Measurements from ENCODE around the gene RPS3. TPM values are rescaled to one million over a fixed set of nuclear protein-coding genes. Genes with fewer than 3 reads are reported as not detected.
A peak's percentile ranks its signal among the peaks of the same experiment; 100 is the strongest.
"Not testable (repeated sequence)": the region's sequence is repeated elsewhere in the genome, so short reads cannot be mapped to it uniquely, and the experiment has no call there.

RPS3 gene
- polyA plus RNA-seq, 2 of the 4 experiments (the other 2 are of a cell fraction) = 3,468 to 3,544 TPM

GRCh38 chr11:75356613-75357012 lies 42.7 kb upstream of the RPS3 start:
- Histone ChIP-seq H3K4me2 (no peak overlapping the region), H3K4me1 (peaks cover 14% of the 10 kb centered on the region), H3K4me3 (no peak overlapping the region), H3K9me3 (no peaks in the 10 kb centered on the region), H3K27ac (no peak overlapping the region)
- DNase-seq (ENCODE audit: low read depth in 1 of 2, low spot score in 1 of 2) (no peak), ATAC-seq (no peak), FAIRE-seq (no peak)
- WGBS (ENCODE audit: missing lambda C conversion rate) = 88% methylated on average over 2 of the region's 2 CpGs
- ChIA-PET CTCF (interaction anchor here (0.7 to 2.9 kb wide), 9 partner anchors 8 to 76 kb away, joined by 3 to 18 read pairs (median 4); no protein-coding TSS in a partner anchor), POLR2A (no interaction called here)
- no peak for TF ChIP-seq CBX2 (IDR thresholded peaks at IDR 0.05; ENCODE audit: borderline replicate concordance, low read depth)
- TF ChIP-seq RARB (CRISPR knock-in tag; IDR thresholded peaks at IDR 0.05) = no peak

- not testable (repeated sequence) for DNase-seq (ENCODE audit: low read depth in 1 of 2, low spot score in 1 of 2); H3K4me2 ChIP-seq; FAIRE-seq; H3K4me3 ChIP-seq; ATAC-seq; H3K9me3 ChIP-seq; H3K27ac ChIP-seq
- POLR2A ChIA-PET = interaction anchor here (0.7 kb wide), 1 partner anchor 23 kb away, joined by 5 read pairs; no protein-coding TSS in a partner anchor
- WGBS (ENCODE audit: missing lambda C conversion rate) = 76% methylated on average over 4 of the region's 4 CpGs
- H3K4me1 ChIP-seq = peaks cover 13% of the 10 kb centered on the region; the same call in 2 of the 3 replicates
- CTCF ChIA-PET = interaction anchor here (0.8 to 2.7 kb wide), 9 partner anchors 9 to 170 kb away, joined by 3 to 9 read pairs (median 3); no protein-coding TSS in a partner anchor
Observed at GRCh38 chr11:75362285-75362684, 37.0 kb upstream of the RPS3 start.

- POLR2A ChIA-PET = no interaction called here
- DNase-seq (ENCODE audit: low read depth in 1 of 2, low spot score in 1 of 2) = peak in 1 of 2 experiments; percentile 33
Observed at GRCh38 chr11:75365711-75366181, 33.6 kb upstream of the RPS3 start.

GRCh38 chr11:75366826-75367225 lies 32.5 kb upstream of the RPS3 start:
- CTCF ChIA-PET = interaction anchor here (1.3 kb wide), 1 partner anchor 10 kb away, joined by 3 read pairs; no protein-coding TSS in a partner anchor
- H3K9me3 ChIP-seq; H3K4me2 ChIP-seq; DNase-seq (ENCODE audit: low read depth in 1 of 2, low spot score in 1 of 2); H3K4me3 ChIP-seq; FAIRE-seq; POLR2A ChIA-PET; ATAC-seq: not testable (repeated sequence)
- 84% methylated on average over 5 of the region's 5 CpGs for WGBS (ENCODE audit: missing lambda C conversion rate)
- Histone ChIP-seq H3K27ac (peak overlapping the region in 1 of 2 experiments; percentile 17; a peak in 1 of 6 replicates), H3K4me1 (peaks cover 18% of the 10 kb centered on the region)

More at GRCh38 chr11:75365711-75366181, 33.6 kb upstream of the RPS3 start:
- WGBS (ENCODE audit: missing lambda C conversion rate) = 11% methylated on average over 2 of the region's 2 CpGs
- CTCF ChIA-PET = interaction anchor here (0.7 to 1.3 kb wide), 2 partner anchors 8 to 27 kb away, joined by 3 to 4 read pairs; no protein-coding TSS in a partner anchor
- peaks cover 13% of the 10 kb centered on the region; the same call in 2 of the 3 replicates for H3K4me1 ChIP-seq
- TF ChIP-seq FOSB (CRISPR knock-in tag; IDR thresholded peaks at IDR 0.05) = no peak
- TF ChIP-seq FOSL2 (IDR thresholded peaks at IDR 0.05) = no peak
- TF ChIP-seq FOSL2 (CRISPR knock-in tag; IDR thresholded peaks at IDR 0.05) = peak; percentile 62
- H3K9me3 ChIP-seq = peaks cover 10% of the 10 kb centered on the region
- ATAC-seq (peak; percentile 70; a peak in 5 of 6 replicates), FAIRE-seq (no peak)
- peak overlapping the region; percentile 17 for H3K4me2 ChIP-seq
- peak overlapping the region in 1 of 2 experiments; percentile 50; a peak in 1 of 6 replicates for H3K27ac ChIP-seq
- H3K4me3 ChIP-seq = no peak overlapping the region

- FAIRE-seq = no peak
- ATAC-seq = no peak
Observed at GRCh38 chr11:75369560-75370255, 29.6 kb upstream of the RPS3 start.

More at GRCh38 chr11:75369560-75370255, 29.6 kb upstream of the RPS3 start:
- 91% methylated on average over 6 of the region's 6 CpGs for WGBS (ENCODE audit: missing lambda C conversion rate)
- no peak for DNase-seq (ENCODE audit: low read depth in 1 of 2, low spot score in 1 of 2)
- Histone ChIP-seq H3K4me1 (peaks cover 32% of the 10 kb centered on the region), H3K27ac (peak overlapping the region in 1 of 2 experiments; percentile 28; a peak in 1 of 6 replicates), H3K4me3 (no peak overlapping the region), H3K4me2 (no peak overlapping the region), H3K9me3 (peaks cover 10% of the 10 kb centered on the region)
- ChIA-PET CTCF (interaction anchor here (0.7 kb wide), 1 partner anchor 13 kb away, joined by 3 read pairs; no protein-coding TSS in a partner anchor), POLR2A (no interaction called here)
- TF ChIP-seq HOXB5 (CRISPR knock-in tag; IDR thresholded peaks at IDR 0.05) (no peak), JUN (IDR thresholded peaks at IDR 0.05) (no peak), REST (IDR thresholded peaks at IDR 0.05) (no peak), ESRRA (IDR thresholded peaks at IDR 0.05; ENCODE audit: borderline replicate concordance, low read length) (no peak), JUNB (IDR thresholded peaks at IDR 0.05) (no peak), FOXS1 (CRISPR knock-in tag; IDR thresholded peaks at IDR 0.05) (no peak), EHMT2 (IDR thresholded peaks at IDR 0.05; ENCODE audit: low read depth) (no peak), MYC (IDR thresholded peaks at IDR 0.05; ENCODE audit: borderline replicate concordance, low read length) (no peak), GATA3 (IDR thresholded peaks at IDR 0.05; ENCODE audit: borderline replicate concordance) (no peak), HDAC2 (IDR thresholded peaks at IDR 0.05) (no peak), RFX5 (IDR thresholded peaks at IDR 0.05) (no peak), RNF2 (IDR thresholded peaks at IDR 0.05; ENCODE audit: borderline replicate concordance, low read depth) (no peak), NPAS2 (CRISPR knock-in tag; IDR thresholded peaks at IDR 0.05; ENCODE audit: borderline replicate concordance) (no peak), EHF (CRISPR knock-in tag; IDR thresholded peaks at IDR 0.05) (no peak), ATOH8 (CRISPR knock-in tag; IDR thresholded peaks at IDR 0.05; ENCODE audit: low read depth) (no peak), RAD21 (conservative IDR thresholded peaks at IDR 0.05 in 1 of 2, IDR thresholded peaks at IDR 0.05 in 1 of 2) (no peak)

Measured in A549 (cell line).